ENCODE results near the gene FITM1. TPM values are rescaled to one million over a fixed set of nuclear protein-coding genes. Genes with fewer than 3 reads are reported as not detected.

Gene FITM1
- total and polyA plus RNA-seq, 2 donors (not counting 3 experiments of a cell fraction or from before 2014, with no cell fraction given), result 0.54 TPM; not detected in 1

- peaks cover 13% of the 10 kb centered on the region for H3K4me1 ChIP-seq (ENCODE audit: control insufficient read depth, extremely low read depth, insufficient read depth, low read length)
- no peaks in the 10 kb centered on the region for H3K27me3 ChIP-seq (ENCODE audit: control insufficient read depth in 2 of 2, insufficient read depth in 2 of 2, low read length in 2 of 2)
- H3K9me3 ChIP-seq (replicated peaks; ENCODE audit: control insufficient read depth, insufficient read depth, low read length), result no peaks in the 10 kb centered on the region
- intact Hi-C loops (cut with micrococcal nuclease), result loop anchor here (1.0 to 5.0 kb wide), 9 partner anchors 20 to 1182 kb away; partner anchors contain the start of genes DHRS1, EMC9, GMPR2 and IPO4
- H3K4me2 ChIP-seq (ENCODE audit: insufficient read depth, low read length), result peak within 1 kb of the TSS; percentile 96
- peak within 1 kb of the TSS; percentile 46 to 92 (median 84) for H3K4me3 ChIP-seq (replicated peaks in 1 of 3; ENCODE audit: insufficient read depth in 1 of 3, low read depth in 1 of 3, low read length in 3 of 3)
- peaks cover 7 to 17% of the 10 kb centered on the region in 2 experiments for H3K36me3 ChIP-seq (ENCODE audit: control insufficient read depth in 2 of 2, extremely low read depth in 1 of 2, insufficient read depth in 2 of 2, low read length in 2 of 2)
- no peak for TF ChIP-seq GATA2 (IDR thresholded peaks at IDR 0.05; ENCODE audit: insufficient read depth, insufficient read length, low read depth, low read length)
- no peak for TF ChIP-seq EZH2 (IDR thresholded peaks at IDR 0.05; ENCODE audit: borderline replicate concordance, low read depth, low read length, severe bottlenecking)
- TF ChIP-seq CTCF (IDR thresholded peaks at IDR 0.05; ENCODE audit: extremely low read depth in 1 of 2, insufficient read depth in 1 of 2, low read depth in 1 of 2, low read length in 2 of 2), result no peak
- no peak for TF ChIP-seq JUN (IDR thresholded peaks at IDR 0.05; ENCODE audit: borderline replicate concordance, insufficient read depth, insufficient read length, low read depth)
- peak; percentile 95 for TF ChIP-seq MAX (IDR thresholded peaks at IDR 0.05; ENCODE audit: insufficient read depth, insufficient read length)
- TF ChIP-seq POLR2AphosphoS5 (IDR thresholded peaks at IDR 0.05; ENCODE audit: insufficient read depth, low read depth, low read length), result no peak
- TF ChIP-seq POLR2A (IDR thresholded peaks at IDR 0.05; ENCODE audit: low read depth, low read length), result peak; percentile 39
- no peak for TF ChIP-seq FOS (IDR thresholded peaks at IDR 0.05; ENCODE audit: borderline replicate concordance, insufficient read depth, low read length)
- no peak for TF ChIP-seq MYC (IDR thresholded peaks at IDR 0.05; ENCODE audit: low read depth, low read length)
- TSS peak; percentile 58 for BruUV-seq (replicated peaks)
- H4K20me1 ChIP-seq (replicated peaks; ENCODE audit: control insufficient read depth, extremely low read depth, insufficient read depth, low read length), result no peaks in the 10 kb centered on the region
- dilution Hi-C loops (cut with MboI; ENCODE audit: extremely low pct_ligation_motif_present, low sequenced_read_pairs), result no loop called here
- DNase-seq (ENCODE audit: low read depth, low spot score) (peak; percentile 100), FAIRE-seq (peak; percentile 99)
- H3K79me2 ChIP-seq (ENCODE audit: control insufficient read depth, insufficient read depth, low read length), result no peaks in the 10 kb centered on the region
- CTCF ChIA-PET, result interaction anchor here (1.1 to 3.3 kb wide), 17 partner anchors 9 to 317 kb away, joined by 3 to 27 read pairs (median 5); partner anchors contain the start of genes EMC9, IRF9, PCK2 and PSME1
- no peaks in the 10 kb centered on the region for H3K9me1 ChIP-seq (replicated peaks; ENCODE audit: control insufficient read depth, extremely low read depth, insufficient read depth, low read length)
- H3K9ac ChIP-seq (replicated peaks; ENCODE audit: extremely low read depth, insufficient read depth, low read length), result peak within 1 kb of the TSS; percentile 88
- POLR2A ChIA-PET, result interaction anchor here (0.6 to 2.3 kb wide), 8 partner anchors 9 to 32 kb away, joined by 3 to 13 read pairs (median 7); partner anchors contain the start of genes EMC9, PCK2, PSME1 and PSME2
- peak within 1 kb of the TSS; percentile 88 for H3K27ac ChIP-seq (ENCODE audit: insufficient read depth, low read depth, low read length)
- peak within 1 kb of the TSS; percentile 97 for H2AFZ ChIP-seq (ENCODE audit: low read depth, low read length)
Measured at GRCh38 chr14:24114532-24115421, 15.7 kb upstream of the FITM1 start, which contains the start of the genes DCAF11 and NRL. DCAF11 (plus strand) TSS chr14:24114777; CDS start chr14:24115595, 818 bp downstream. NRL (minus strand) TSS chr14:24114949; CDS start chr14:24082848, 32,101 bp downstream.
